ENCODE data around the gene FAM241B.

FAM241B gene

DNA sequence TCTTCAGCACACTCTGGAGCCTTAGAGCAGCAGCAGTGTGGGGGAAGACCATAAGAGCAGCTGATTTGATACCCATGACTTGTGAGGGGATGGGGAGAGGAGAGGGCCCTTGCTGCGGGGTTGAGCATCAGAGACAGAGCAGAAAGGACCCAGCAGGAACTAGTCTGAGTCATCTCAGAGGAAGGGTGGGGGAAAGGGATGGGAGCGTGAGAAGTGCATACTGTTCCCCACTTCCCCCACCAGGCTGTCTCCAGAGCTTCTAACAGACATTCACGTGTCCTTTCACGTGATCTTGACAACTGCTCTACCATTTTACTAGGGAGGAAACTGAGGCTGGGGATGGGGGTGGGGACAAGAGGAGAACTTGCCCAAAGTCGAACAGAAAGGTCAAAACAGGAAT, 38.7 kb downstream of the FAM241B start:
- no peak for DNase-seq

DNA sequence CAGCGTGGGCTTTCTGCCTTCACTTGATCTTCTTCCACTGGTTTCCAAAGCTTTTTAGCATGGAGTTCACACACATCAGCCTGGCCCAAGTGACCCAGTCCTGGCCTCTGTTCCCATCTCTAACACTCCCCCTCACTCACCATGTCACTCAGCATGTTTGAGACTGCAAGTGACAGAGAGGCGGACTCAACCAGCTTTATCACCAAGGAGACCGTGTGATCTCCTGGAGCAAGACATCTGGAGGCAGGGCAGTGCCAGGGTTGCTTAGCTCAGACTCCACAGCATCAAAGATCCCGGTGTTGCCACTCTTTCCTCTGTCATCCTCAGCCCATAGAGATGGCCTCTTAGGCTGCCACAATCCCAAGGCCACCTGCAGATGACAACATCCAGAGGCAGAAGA, 39.4 kb downstream of the FAM241B start:
- DNase-seq = no peak

DNA sequence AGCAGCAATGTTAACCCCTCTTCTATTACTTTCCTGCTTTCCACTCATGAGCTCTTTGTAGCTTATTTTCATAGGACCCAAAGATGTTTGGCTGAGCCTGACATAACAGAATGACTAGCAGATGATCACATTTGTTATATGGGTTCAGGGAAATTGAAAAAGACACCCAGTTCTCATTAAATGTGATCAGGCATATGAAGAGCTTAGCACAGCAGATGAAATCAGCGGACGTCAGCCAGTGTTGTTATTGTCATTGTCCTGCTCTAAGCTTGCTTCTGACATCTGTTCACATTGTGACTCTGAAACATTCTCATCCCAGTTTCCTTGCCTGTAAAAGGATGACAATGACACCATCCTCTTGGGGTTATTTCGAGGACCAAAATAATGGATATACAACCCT, 43.5 kb downstream of the FAM241B start:
- no peak for DNase-seq

DNA sequence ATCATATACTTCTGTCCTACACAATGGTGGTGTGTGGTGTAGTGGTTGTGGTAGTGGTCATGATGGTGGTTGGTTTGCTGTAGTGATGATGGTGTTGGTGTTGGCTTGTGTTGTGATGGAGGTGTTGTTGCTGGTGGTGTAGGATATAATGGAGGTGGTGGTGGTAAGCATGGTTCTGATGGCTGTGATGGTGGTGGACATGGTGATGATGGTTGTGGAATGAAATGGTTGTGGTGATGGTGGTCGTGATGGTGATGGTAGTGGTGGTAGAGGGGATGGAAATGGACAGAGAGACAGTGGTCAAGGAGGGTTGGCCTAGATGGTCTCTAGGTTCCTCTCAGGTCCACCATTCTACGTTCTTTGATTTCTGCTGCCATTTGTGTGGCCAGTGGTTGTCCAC, 44.7 kb downstream of the FAM241B start:
- no peak for DNase-seq

DNA sequence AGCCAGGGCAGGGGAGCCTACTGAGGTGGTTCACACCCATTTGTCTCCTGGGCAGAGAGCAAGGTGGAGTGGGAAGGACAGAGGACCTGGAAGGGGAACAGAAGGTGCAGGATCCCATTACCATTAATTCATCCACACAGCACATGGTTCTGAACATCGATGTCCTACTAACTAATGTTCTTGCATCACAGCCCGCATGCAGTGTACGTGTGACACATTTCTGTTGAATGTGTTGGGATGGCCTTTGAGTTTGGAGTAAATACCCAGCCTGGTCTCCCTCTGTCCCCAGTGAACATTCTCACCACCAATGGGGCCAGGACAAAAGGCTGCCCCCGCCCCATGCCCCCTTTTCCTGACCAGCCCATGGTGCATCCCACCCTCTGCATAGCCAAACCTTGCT, 46.3 kb downstream of the FAM241B start:
- DNase-seq = no peak

DNA sequence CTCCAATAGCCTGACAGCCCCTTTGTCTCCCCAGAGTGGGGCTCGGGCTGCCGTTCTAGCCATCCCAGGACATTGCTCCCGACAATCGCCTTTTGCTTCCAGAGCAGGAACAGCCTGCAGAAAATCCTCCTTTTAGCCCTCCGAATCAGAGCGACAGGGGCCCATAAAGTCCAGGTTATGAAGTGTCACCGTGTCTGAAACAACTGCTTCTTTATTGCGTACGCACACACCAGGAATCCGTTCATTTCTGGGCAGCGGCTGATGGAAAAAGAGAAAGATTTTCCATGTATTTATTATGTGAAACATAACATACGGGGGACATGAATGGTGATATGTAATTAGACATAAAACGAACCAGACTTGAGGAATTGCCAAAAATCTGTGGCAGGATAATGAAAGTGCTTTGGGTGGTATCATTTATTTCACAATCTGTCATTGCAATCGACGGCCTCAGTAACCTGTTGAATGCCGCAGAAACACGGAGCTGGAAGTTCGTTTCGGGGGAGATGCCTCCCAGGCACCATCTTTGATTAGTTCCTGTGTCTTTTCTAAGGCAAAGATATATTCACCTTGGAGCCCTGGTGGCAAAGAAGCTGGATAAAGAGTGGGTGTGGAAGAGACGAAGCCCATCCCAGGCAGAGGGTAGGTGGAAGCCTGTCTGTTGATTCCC, 48.1 kb downstream of the FAM241B start:
- DNase-seq = no peak

DNA sequence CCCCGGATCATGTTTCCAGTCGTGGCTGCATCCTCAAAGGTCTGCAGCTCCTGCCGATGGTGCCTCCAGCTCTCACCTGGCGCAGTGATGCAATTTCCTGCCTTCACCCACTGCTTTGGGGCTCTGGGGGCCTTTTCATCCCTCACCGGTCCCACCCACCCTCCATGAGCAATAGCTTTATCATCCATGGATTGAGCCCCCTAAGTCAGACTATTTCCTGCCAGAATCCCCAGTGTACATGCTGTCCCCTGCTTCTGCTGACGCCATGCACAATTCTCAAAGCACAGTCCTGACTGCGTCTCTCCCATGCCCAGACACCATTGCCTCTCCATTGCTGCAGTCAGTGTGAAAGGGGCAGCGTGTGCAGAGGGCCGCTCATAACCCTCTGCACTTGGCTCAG, 49.7 kb downstream of the FAM241B start:
- no peak for DNase-seq

DNA sequence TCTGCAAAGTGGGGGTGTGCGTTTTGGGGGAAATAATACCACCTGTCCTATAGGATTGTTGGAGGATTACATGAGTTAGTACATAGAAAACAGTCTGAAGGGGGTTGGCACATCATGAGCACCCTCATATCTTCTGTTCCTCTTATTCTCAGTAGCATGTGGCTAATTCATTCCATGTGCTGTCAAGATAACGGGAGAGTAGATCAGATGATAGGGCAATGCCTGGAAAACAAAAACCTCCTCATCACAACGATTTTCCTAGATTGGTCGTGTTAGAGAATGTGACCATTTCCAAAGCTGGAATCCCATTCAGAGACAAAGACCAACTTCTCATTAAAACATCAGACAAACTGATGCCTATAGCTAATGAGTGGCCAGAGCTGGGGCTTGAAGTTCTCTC, 50.6 kb downstream of the FAM241B start:
- DNase-seq = no peak

DNA sequence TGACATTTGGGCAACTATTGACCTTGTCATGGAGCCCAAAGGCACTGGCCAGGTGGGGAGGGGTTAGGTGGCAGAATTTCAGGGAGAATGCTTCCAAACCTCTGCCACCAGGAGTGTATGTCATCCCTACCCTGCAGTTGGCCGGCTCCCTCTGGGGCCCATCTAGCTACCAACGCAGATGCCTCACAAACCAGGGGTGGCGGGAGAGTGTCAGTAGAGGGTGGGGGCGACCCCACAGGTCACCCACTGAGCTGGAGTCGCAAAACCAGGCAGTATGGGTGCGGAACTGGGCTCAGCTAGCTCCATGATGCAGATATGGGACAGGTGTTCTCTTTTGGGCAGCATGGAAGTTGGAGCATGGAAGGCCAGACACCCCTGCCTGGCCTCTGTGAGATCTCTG, 51.4 kb downstream of the FAM241B start:
- DNase-seq = no peak

DNA sequence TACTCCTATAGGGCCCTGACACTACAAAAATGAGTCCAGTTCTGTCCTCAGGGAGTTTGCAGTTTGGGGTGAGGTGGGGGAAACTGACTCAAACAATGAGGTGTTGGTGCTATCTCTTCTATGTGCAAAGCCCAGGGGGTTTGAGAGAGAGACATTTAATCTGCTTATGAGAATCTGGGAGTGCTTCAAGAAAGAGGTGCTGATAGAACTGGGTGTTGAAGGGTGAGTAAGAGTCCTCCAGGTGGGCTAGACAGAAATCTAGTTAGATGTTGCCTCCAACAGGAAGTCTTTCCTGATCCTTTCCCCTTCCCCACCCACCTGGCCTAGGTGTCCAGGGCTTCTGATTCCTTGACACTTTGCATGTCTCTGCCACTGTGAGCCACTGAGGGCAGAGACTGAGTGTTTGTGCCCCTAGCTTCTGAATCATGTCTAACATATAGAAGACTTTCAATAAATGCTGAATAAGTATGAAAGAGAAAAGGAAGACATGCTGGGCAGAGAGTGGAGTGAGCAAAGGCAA, 53.0 kb downstream of the FAM241B start:
- DNase-seq = no peak
